NCI-H2107 treated with DMSO at 0.1 percent for 48 hours (cell line): ENCODE results near the gene OR6C2.
"Not testable (repeated sequence)": the region's sequence is repeated elsewhere in the genome, so short reads cannot be mapped to it uniquely, and the experiment has no call there.

ENCODE experiments used
- DNase-seq: peaks from one replicate; lab custom pipeline; 2025; ENCODE audit not compliant: unreplicated experiment; lab: John Stamatoyannopoulos, UW

Gene OR6C2

DNA sequence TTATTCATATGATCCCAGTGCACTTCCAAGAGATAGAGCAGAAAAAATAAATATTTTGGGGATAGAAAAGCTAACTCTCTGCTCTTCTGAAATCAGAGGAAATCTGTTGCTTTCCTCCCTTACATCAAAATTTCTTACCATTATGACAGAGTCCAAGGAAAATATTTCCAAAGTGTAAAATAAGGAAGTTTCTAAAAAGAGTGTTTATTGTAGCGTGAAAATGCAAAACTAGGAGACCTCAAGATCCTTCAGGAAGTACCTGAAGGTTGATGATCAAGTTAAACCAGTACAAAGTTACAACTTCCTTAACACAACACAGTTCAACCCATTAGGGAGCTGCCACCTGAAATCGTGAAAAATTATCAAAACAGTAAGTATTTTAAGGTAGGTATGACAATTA lies at the start of gene OR6C2:
Gene OR6C2 (plus strand): TSS at position 301 of the 400 bp plus-strand sequence. CDS start 8,138 bp downstream, outside the sequence.
- no peak for DNase-seq

DNA sequence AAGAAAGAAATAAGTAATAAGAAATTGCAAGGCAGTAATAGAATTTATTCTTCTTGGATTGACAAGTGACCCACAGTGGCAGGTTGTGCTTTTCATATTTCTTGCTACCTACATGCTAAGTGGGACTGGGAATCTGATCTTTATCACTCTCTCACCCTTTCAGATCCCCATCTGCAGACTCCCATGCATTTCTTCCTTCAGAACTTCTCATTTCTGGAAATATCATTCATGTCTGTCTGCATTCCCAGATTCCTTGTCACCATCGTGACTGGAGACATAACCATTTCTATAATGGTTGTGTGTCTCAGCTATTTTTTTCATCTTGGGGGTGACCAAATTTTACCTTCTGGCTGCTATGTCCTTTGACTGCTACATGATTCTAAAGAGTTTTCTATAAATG lies 47.5 kb upstream of the OR6C2 start:
- no peak for DNase-seq

DNA sequence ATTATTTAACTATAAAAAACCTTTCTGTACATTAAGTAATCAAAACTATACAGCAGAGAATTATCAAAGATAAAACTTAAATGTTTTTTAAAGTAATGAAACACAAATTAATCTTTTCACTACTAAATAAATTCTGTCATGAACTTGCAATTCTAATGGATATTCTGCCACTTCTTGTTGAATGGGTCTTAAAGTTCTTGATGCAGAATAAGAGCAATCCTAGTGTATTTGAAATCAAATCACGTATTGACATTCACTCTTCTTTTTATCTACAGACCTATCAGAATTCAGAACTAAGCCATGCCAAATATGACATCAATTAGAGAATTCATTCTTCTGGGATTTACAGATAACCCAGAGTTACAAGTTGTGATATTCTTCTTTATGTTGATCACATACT lies 43.6 kb upstream of the OR6C2 start, which contains the start of gene OR6C65:
Gene OR6C65 (plus strand): TSS at position 301 of the 400 bp plus-strand sequence. CDS start 0 bp downstream, at position 301.
- no peak for DNase-seq

DNA sequence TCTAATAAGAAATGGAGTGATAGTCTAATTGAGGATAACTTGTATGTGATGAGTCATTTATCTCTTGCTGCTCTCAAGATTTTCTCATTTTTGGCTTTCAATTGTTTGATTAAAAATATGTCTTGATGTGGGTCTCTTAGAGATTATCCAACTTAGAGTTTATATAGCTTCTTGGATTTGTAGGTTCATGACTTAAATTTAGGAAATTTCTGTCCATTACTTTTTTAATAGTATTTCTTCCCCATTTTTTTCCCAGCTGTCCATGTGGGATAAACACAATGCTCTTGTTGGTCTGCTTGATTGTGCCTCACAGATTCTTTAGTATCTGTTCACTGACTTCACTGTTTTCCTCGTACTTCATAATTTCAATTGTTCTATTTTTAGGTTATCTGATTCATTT lies 36.0 kb upstream of the OR6C2 start:
- no peak for DNase-seq

DNA sequence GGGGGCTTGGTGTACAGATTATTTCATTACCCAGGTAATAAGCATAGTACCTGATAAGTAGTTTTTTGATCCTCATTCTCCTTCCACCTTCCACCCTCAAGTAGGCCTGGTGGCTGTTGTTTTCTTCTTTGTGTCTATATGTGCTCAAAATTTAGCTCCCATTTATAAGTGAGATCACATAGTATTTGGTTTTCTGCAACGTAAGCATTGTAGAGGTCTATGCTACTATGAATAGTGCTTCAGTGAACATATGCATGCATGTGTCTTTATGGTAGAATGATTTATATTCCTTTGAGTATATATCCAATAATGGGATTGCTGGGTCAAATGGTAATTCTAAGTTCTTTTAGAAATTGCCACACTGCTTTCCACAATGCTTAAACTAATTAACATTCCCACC lies 34.7 kb upstream of the OR6C2 start:
- DNase-seq, result not testable (repeated sequence)

DNA sequence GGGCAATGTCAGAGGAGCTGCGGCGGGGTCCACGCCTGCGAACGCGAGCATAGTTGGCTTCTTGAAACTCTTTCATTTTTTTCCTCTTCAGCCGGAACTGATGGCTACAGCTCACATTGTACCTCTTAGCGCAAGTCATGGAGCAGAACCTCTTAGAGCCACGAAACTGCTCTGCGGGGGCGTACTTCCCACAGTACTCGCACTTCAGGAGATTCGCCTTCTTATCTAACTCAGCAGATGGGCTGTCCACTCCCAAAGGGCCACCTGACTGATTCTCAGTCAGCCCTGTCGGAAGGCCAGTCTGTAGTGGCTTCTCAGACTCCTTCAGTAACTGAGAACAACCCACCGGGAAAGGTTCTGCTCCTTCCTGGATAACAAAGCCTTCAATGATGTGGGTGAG lies 31.7 kb upstream of the OR6C2 start:
- not testable (repeated sequence) for DNase-seq

DNA sequence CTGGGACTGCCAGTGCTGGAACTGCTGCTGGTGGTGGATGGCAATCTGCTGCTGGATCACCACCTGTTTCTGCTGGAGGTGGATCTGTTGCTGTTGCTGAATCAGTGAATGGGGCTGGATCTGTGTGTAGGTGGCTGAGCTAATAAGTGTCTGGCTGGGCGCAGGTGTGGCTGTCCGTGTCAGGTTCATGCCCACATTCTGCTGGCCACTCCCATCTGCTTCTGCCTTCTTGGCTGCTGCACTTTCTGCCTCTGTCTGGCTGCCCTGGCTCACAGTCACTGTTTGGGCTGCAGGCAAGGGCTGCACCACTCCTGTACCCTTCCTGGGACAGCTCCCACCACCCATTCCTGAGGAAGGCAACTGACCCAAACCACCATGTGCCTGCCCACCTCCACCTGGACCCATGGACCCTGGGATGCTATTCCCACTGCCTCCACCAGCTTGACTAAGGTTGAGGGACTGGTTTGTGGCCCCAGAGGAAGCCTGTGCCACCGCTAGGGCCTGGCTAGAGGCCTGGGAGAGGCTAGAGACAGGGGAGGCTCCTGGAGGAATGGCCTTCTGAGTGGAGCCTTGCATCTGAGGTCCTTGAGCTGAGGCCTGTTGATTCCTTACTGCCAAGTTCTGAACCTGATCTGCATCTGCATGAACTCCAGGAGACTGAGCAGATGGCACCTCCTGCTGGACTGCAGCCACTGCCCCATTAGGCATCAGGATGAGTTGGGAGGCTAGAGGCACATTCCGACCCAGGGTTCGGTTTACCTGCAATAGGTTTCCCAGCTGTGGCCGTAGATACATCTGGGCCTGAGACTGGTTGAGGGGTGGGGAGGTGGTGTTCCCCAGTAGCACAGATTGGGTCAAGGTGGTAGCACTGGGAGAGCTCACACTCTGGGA lies 30.1 kb upstream of the OR6C2 start:
- not testable (repeated sequence) for DNase-seq

DNA sequence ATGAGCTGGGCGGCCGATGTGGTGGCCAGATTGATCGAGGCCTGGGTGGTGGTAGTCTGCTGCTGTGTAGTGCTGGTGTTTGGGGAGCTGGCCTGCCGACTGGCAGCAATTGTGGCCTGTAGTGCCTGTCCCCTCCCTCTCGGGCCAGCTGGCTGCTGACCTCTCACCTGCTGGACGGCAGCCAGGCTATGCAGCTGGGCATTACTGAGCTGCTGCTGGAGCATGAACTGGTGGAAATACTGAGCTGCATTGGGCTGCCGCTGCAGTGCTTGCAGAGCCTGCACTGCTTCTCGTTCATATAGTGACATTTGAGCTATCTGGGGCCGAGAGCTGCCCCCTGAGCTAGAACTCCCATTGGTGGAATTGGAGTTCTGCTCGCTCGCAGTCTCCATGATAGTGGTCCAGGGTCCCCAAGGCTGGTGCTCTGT lies 29.5 kb upstream of the OR6C2 start:
- DNase-seq, result not testable (repeated sequence)

DNA sequence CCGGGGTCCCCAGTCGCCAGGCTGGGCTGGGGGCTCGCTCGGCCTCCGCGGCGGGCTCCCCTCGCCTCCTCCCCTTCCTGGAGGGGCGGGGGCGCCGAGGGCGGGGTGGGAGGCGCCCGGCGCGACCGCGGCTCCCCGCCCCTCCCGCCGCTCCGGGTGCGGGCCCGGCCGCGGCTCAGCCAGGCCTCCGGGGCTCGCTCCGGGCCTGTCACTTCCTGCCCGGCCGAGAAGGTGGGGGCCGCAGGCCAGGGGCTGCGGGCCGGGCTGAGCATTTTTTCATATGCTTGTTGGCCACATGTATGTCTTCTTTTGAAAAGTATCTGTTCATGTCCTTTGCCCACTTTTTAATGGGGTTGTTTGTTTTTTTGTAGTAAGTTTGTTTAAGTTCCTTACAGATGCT lies 29.0 kb upstream of the OR6C2 start:
- DNase-seq, result not testable (repeated sequence)

DNA sequence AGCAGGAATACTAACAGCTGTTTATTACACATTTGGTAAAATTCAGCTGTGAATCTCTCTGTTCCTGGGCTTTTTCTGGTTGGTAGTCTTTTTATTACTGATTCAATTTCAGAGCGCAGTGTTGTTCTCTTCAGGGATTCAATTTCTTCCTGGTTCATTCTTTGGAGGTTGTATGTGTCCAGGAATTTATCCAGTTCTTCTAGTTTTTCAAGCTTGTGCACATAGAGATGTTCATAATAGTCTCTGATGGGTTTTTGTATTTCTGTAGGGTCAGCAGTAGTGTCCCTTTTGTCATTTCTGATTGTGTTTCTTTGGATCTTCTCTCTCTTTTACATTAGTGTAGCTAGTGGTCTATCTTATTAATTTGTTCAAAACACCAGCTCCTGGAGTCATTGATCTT lies 26.9 kb upstream of the OR6C2 start:
- DNase-seq, result no peak

DNA sequence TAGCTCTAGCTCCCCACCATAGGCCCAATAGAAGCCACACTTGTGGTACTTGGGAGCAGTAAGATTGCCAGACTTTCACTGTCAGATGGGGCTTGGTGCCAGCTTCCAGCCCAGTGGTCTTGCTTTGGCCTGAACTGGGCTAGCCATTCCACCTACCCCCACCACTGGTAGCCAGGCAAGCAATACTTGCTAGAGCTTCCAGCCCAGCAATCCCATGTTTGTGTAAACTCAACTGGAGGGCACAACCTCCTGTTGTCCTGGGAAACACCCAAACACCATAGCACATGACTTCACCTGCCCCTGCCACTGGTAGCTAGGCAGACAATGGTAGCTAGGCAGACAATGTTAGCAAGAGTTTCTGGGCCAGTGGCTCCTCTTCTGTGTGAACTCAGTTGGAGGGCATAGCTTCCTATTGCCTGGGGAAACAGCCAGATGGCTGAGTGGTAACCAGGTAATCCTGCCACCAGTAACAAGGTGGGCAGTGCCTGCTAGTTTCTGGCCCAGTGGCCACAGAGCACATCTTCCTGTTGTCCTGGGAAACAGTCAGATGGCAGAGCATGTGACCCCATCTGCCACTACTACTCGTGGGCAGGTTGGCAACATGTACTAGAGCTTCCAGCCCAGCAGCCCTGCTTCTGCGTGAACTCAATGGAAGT lies 23.4 kb upstream of the OR6C2 start:
- DNase-seq, result no peak

DNA sequence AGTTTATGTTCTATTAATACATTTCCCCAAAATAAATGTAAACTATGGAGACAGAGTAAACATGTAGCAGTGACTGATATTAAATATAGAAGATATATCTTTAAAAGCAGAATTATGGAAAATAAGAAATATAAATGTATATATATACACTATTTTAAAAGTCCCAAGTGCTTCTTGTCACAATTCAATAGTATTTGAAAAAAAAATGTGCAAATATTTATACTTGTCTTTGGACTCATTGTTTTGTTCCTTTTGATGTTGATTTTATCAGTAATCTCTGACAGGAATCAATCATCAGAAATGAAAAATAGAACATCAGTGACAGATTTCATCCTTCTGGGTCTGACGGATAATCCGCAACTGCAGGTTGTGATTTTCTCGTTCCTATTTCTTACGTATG lies 17.9 kb upstream of the OR6C2 start, which contains the start of gene OR6C76:
Gene OR6C76 (plus strand): TSS at position 301 of the 400 bp plus-strand sequence. CDS start 0 bp downstream, at position 301.
- no peak for DNase-seq

DNA sequence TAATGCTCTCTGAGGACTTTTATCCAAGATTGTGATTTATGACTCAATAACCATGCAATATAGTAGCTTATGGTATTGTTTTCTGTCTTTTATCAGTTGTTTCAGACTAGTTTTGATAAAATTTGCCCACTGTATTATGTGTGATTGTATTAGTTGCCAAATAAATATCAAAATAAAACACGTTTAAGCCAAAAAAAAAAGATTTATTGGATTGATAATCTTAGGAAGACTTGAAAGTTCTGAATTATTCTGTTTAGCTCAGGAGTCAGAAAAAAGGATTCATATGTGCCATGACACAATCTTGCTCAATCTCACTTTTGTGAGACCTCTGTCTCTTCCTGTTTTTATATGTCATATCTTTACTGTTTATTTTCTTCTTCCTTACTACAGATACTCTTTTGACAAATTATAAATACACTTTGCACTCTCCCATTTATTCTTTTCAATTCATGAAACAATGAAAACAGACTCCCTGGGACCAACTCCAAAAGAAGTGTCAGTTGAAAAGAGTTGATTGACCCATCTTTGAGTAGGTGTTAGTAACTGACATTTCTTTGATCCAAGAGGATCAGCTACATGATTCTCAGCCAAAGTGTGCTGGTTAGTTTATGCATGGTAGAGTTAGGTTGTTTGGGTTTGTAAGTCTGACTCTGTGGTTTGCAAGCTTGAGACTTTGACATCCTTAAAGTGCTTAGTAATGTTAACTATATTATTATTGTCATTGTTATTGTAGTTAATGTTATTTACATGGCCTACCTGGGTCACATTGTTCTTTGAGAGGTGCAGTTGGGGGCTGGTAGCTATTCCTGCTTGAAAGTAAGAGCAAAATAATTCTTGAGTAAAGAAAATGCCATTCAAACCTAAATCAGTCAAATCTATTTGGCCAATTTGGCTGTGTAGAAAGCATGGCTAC lies 15.3 kb upstream of the OR6C2 start:
- no peak for DNase-seq

DNA sequence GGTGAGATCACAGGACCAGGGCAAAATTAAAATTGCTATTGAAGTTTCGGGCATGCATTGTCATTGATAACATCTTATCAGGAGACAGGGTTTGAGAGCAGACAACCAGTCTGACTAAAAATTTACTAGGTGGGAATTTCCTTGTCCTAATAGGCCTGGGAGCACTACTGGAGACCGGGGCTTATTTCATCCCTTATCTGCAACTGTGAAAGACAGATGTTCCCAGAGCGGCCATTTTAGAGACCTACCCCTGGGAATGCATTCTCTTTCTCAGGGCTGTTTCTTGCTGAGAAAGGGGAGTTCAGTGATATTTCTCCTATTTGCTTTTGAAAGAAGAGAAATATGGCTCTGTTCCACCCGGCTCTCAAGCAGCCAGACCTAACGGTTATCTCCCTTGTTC lies 2.6 kb upstream of the OR6C2 start:
- not testable (repeated sequence) for DNase-seq

DNA sequence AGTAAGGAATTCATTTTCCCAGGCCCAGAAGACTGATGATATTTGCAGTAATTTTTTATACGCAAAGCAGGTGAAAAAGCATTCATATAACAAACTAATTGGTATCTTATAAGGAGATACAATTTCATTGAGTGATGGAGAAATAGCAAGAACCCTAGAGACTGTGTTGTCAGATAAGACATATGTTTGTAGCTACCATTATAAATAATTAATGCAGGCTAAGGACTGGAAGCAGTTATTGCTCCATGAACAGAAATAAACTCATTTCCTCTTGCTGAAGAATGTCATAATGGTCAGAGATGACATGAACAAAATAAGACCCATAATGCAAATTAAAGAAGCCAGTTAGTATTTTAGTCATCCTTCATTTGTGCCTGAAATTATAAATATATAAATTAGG lies 1.5 kb downstream of the OR6C2 start:
- no peak for DNase-seq

DNA sequence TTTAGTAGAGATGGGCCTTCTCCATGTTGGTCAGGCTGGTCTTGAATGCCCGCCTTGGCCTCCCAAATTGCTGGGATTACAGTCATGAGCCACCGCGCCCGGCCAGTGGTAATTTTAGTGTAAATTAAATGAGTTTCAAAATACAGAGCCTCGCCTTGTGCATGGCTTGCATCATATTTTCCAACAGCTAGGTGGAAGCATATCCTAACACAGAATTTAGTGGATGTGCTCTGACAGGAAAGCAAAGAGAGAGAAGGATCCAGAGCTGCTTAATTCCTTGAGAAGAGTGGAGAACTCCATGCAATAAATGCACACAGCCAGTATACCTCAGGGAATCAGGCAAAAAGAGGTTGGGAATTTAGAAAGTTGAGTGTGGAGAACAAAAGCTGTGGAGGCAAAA lies 2.5 kb downstream of the OR6C2 start:
- no peak for DNase-seq

DNA sequence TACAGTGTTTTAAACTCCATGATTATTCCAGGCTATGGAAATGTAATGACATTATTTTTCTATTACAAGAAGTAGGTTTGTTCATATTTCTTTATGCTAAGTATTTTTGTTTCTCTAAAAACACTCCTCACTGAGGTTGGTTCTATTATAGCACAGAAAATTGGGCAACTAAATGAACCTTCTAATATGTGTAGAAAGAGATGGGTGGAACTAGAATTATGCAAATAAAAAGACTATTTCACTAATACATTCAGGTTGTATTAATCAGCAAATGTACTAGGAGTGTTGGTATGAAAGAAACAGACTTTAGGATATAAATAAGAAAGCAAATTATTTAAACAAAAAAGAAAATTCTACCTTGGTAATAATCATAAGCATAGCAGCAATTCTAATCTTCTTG lies 4.9 kb downstream of the OR6C2 start:
- no peak for DNase-seq

DNA sequence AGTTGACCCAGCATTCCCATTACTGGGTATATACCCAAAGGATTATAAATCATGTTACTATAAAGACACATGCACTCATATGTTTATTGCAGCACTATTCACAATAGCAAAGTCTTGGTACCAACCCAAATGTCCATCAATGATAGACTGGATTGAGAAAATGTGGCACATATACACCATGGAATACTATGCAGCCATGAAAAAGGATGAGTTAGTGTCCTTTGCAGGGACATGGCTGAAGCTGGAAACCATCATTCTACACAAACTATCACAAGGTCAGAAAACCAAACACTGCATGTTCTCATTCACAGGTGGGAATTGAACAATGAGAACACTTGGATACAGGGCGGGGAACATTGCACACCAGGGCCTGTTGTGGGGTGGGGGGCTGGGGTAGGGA lies 21.1 kb downstream of the OR6C2 start:
- DNase-seq, result not testable (repeated sequence)

DNA sequence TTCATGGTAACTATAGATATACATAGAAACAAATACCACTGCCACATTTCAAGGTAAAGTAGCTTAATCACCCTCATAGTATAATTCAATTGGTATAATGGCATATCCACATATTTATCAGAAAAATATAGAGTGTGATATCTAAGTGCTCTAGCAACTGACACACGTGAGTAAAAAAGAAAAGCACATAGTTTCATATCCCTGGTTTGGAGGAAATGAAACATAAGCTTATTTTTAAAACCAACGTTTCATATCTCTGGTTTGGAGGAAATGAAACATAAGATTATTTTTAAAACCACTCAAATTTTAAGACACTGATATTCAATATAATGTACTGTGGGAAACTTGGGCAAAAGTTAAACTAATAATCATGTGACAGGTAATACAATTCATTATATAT lies 24.0 kb downstream of the OR6C2 start:
- DNase-seq, result no peak

DNA sequence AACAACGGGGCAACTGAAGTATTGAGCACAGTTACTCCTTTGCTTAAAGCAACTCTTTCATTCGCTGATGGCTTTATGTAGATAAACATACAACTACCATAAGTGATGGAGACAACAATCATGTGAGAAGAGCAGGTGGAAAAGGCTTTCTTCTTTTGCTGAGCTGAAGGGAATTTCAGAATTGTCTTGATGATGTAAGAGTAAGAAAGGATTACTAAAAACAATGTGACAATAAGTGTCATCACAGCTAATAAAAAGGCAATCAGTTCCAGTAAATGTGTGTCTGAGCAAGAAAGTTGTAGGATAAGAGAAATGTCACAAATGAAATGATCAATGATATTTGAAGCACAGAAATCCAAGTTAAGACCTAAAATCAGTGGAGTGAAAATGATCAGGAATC lies 25.4 kb downstream of the OR6C2 start:
- no peak for DNase-seq
